Stimulated activated naive CD8-positive, alpha-beta T cell treated with anti-CD3 and anti-CD28 coated beads, Interleukin-15, Interleukin-2, amounts not matched to agents 100 U/mL and 50 U/mL, for 24 hours (primary cell): Measurements from ENCODE around the gene ZNF502.

Source experiments
- ATAC-seq: fragments of 150-1000 bp; cut with Tn5 transposase; one replicate; pipeline ENCODE4 v1.10.0; 2021
- DNase-seq: peaks from one replicate; pipeline ENCODE4 v3.0.0; 2021

Gene ZNF502

GRCh38 chr3:44771424-44772098 lies 59.1 kb downstream of the ZNF502 start:
- DNase-seq (no peak), ATAC-seq (no peak)

- DNase-seq (no peak), ATAC-seq (no peak)
Measured at GRCh38 chr3:44772099-44772442, 59.6 kb downstream of the ZNF502 start.
